Left cardiac atrium (tissue), 4 donors: ENCODE measurements around the gene MTCH2. TPM values are rescaled to one million over a fixed set of nuclear protein-coding genes. Genes with fewer than 3 reads are reported as not detected.
"Not testable (repeated sequence)": the region's sequence is repeated elsewhere in the genome, so short reads cannot be mapped to it uniquely, and the experiment has no call there.

ENCODE experiments used
- ATAC-seq, 2 donors: fragments of 200-7000 bp; cut with Tn5 transposase; one replicate each; pipeline ENCODE4 v1.9.1; 2020; ENCODE audit warnings: mild to moderate bottlenecking in 2 of 2, moderate library complexity in 2 of 2
- DNase-seq: peaks from one replicate; pipeline ENCODE4 v3.0.0-alpha.2; 2020
- intact Hi-C, 2 donors: fragments of 100-400 bp; cut with DNase I; formaldehyde crosslinking; loops; one replicate each; pipeline versions ENCODE4 v1.14.1 to v1.15.1; 2022 to 2023
- total RNA-seq, 2 donors: library from RNA; stranded (reverse); fragmentation: NEBNext Ultra II Directional; extraction: Animal tissue kit (Norgen Biotek cat#: 25700); gene quantifications; one replicate each; pipeline ENCODE4 v1.2.1, GENCODE V29; 2021
- donor health status: DM: no; HTN: yes; CAD: no.
- donor health status: DM: no; HTN: yes; CAD: no; lungs with severe emphysema.
- donor health status: DM: yes; HTN: yes; CAD: no.
- donor health status: Dilated cardiomyopathy.

The MTCH2 gene
- total RNA-seq, 2 donors from 2014 or later: 82.8 to 92.8 TPM

DNA sequence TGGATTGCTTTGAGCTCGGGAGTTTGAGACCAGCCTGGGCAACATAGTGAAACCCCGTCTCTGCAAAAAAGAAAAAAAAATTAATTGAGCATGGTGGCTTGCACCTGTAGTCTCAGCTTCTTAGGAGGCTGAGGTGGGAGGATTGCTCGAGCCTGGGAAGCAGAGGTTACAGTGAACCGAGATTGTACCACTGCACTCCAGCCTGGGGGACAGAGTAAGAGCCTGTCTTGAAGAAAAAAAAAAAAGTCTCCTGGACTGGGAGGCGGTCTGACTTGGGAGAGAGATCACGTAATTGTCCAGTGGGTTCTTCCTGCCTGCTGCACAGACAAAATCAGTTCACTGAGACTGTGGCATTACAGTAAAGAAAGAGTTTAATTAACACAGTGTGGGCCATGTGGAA is 3.1 kb upstream of the MTCH2 start:
- intact Hi-C loops: no loop called here
- DNase-seq (no peak), ATAC-seq (no peak)

DNA sequence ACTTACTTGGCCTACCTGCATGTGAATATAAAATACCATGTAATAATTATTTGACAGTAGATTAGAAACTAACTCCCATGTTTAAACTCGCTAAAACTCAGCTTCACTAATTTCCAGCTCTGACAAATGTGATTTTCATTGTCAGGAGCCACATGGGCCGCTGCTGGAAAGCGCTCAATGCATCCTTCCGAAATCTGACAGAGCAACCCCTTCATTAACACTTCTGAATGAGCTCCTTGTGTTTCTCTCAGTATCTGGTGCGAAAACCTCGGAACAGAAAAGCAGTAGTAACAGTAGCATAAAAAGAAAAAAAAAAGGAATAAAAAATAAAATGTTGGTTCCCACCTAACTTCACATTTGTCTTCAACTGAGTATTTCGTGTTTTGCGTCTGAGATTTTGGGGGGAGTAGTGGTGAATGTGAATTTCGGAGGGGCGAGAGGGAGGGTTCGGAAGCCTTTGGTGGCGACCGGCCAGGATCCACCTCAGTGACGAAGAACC is 710 bp downstream of the MTCH2 start:
- DNase-seq: no peak
- intact Hi-C loops: no loop called here
- no peak for ATAC-seq

DNA sequence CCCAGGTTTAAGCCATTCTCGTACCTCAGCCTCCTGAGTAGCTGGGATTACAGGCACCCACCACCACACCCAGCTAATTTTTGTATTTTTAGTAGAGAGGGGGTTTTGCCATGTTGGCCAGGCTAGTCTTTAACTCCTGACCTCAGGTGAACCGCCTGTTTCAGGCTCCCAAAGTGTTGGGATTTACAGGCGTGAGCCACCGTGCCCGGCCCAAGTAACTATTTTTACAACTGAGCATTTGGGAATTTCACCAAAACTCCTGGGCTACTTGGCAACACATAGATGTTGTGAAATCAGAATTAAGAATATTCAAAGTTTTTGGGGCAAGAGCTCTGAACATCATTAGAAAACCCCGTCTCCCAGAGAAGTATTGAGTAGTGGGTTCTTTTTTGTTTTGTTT is 1.9 kb downstream of the MTCH2 start:
- ATAC-seq, intact Hi-C loops, DNase-seq: not testable (repeated sequence)

DNA sequence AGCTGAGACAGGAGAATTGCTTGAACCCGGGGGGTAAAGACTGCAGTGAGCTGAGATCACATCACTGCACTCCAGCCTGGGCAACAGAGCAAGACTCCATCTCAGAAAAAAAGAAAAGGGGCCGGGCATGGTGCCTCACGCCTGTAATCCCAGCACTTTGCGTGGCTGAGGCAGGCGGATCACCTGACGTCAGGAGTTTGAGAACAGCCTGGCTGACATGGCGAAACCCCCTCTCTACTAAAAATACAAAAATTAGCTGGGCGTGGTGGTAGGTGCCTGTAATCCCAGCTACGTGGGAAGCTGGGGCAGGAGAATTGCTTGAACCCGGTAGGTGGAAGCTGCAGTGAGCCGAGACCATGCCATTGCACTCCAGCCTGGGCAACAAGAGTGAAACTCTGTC is 6.0 kb downstream of the MTCH2 start:
- intact Hi-C loops: loop anchor here in 1 of 2 donors (5.0 kb wide), 1 partner anchor 76 kb away; no protein-coding TSS in a partner anchor
- DNase-seq, ATAC-seq: not testable (repeated sequence)

DNA sequence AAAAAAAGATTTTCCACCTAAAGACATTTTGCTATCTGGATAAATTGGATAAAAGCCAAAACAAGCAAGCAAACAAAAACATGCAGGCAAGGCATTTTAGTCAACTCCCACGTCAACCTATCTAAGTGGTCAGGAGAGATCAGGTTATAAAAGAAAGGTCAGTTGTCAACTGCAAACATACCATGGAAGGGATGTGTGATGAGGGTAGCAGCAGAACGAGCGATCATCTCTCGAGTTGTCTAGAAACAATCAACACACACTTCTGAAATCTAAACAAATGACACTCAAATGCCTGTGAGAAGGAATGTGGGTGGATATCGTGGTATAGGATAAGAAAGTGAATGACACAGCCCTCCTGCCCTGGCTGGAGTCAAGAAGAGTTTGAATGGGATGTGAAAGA is 10.9 kb downstream of the MTCH2 start:
- intact Hi-C loops: no loop called here
- ATAC-seq: no peak
- no peak for DNase-seq

DNA sequence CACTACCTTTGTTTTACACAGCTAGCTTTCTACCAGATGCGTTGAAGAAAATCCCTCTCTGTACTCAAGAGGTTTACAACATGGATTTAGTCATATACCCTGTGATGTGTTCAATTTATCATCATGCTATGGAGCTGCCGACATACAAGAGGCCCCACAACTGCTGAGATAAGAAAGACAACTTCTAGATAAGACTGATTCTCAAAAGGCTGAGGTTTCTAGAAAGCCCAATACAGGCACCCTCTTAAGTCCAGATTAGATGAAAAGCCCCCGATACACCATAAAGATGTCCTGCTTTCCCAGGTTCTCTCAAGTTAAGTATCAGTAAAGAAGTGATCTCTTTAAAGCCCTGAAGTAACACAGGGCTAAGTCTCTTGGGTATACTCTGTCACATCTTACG is 14.3 kb downstream of the MTCH2 start:
- ATAC-seq (no peak), DNase-seq (no peak)
- intact Hi-C loops: no loop called here

DNA sequence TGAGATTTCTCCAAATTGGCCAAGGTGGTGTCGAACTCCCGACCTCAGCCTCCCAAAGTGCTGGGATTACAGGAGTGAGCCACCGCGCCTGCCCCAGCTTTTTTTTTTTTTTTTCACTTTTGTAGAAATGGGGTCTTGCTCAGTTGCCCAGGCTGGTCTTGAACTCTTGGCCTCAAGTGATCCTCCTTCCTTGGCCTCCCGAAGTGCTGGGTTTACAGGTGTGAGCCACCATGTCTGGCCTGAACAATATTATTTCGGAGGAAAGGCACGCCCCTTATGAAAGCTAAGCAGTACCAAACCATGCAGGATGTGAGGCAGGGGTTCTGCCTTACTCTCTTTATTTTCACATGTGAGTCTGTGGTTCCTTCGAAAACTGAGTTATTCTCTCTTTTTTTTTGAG is 16.1 kb downstream of the MTCH2 start:
- no peak for DNase-seq
- ATAC-seq: no peak
- intact Hi-C loops: no loop called here

DNA sequence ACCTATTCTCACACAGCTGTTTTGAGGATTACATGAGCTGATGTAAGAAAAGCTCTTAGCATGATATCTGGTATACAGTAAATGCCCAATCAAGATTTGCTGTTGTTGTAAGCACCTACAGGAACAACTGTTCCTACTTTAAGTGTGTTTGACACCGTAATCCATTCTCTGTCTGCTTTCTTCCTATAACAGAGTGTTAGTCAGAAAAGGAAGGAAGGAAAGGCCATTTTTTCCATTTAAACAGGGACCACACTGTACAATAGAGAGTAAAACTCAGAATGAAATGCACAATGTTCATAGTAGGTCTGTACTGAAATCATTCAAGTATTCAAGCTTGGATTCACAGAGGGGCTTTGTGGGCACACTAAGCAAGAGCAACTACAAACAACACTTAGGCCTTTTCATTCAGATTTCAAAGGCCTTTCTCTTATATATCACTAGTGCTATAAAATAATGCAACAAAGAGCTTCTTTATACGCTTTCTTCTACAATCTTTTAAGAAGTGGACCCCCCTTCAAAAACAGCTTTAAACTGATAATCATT is 21.5 kb downstream of the MTCH2 start:
- no peak for ATAC-seq
- intact Hi-C loops: no loop called here

DNA sequence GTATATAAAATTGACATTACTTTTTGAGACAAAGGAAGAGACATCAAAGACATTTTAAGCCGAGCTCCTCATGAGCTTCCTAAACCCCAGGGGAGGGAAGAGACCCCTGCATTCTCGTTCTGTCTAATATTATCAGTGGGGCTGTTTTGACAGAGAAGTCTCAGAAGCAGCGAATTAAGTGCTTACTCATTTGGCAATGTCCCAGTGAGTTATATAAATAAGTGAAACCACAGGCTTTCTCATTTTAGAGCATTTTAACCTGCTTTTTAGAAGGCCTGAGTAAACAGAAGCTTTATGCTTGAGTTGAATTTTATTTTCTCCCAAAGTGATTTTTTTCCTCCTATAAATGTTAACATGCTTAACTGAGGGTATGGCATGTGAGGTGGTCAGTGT is 24.9 kb downstream of the MTCH2 start:
- intact Hi-C loops: loop anchor here in 1 of 2 donors (10.0 kb wide), 1 partner anchor 243 kb away; the partner anchor contains the start of gene SPI1
- DNase-seq (no peak), ATAC-seq (peak in 1 of 2 donors; percentile 24)

More for the DNA sequence above, 21.5 kb downstream of the MTCH2 start:
- no peak for DNase-seq

DNA sequence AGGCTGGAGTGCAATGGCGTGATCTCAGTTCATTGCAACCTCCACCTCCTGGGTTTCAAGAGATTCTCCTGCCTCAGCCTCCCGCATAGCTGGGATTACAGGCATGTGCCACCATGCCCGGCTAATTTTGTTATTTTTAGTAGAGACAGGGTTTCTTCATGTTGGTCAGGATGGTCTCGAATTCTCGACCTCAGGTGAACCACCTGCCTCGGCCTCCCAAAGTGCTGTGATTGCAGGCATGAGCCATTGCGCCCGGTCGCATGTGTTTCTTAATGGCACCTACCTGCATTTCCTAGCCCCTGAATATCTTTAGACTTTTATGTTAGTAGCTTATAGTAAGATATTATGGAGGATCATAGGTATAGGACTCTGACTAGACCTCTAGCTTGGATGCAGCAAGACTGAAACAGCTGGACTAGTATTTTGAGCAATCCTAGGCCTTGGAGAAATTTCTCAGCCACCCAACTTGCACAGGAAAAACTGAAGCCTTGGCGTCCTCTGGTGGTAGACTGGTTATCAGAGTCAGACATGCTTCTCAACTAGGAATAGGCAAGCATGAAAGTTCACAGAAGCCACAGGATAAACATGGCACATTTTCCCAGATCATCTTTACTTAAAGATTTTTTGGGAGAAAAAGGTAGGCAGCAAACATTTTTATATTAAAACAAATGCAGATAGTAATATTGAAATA is 25.5 kb downstream of the MTCH2 start:
- peak; percentile 36 for DNase-seq
- intact Hi-C loops: loop anchor here in 1 of 2 donors (10.0 kb wide), 1 partner anchor 242 kb away; the partner anchor contains the start of gene SPI1
- ATAC-seq: peak; percentile 81 to 88

DNA sequence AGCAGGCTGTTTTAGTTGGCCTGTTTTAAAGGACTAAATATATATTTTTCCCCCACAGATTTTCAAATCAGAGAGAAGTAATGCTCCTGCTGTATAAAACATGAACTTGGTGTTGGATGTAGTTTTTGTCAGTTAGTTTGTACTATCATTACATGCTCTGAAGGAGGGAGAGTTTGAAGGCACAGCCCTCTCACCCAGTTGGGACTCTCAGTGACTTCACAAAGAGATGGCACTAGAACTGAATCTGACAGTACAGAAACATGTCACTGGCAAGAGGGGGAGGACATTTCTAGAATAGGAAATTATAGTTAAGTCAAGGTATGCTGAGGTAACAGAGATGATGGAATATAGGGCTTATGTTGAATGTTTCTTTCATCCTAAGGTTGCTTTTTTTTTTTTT is 27.1 kb downstream of the MTCH2 start:
- no peak for ATAC-seq
- DNase-seq: no peak
- intact Hi-C loops: loop anchor here in 1 of 2 donors (10.0 kb wide), 1 partner anchor 240 kb away; the partner anchor contains the start of gene SPI1

DNA sequence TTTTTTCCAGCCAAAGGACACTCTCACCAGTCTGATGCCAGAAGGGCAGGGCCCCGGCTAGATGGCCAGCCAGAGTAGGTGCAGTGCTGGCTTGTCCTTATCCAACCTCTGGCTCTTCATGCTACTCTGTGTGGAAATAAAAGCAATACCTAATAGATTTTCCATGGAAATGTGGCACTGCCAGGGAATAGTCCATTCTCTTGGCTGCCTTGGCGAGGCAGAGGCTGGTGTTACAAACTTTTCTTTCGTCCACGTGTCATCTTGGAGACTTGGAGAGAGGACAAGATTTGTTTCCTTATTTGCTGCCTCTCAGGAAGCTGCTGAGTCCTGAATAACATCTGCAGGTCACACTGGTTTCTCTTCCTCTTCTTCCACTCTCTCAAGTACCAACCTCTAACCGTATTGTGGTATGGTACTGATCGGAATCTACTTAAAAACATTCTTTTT is 31.0 kb downstream of the MTCH2 start:
- no peak for DNase-seq
- intact Hi-C loops: loop anchor here in 1 of 2 donors (10.0 kb wide), 1 partner anchor 237 kb away; the partner anchor contains the start of gene SPI1
- peak; percentile 8 to 23 for ATAC-seq

DNA sequence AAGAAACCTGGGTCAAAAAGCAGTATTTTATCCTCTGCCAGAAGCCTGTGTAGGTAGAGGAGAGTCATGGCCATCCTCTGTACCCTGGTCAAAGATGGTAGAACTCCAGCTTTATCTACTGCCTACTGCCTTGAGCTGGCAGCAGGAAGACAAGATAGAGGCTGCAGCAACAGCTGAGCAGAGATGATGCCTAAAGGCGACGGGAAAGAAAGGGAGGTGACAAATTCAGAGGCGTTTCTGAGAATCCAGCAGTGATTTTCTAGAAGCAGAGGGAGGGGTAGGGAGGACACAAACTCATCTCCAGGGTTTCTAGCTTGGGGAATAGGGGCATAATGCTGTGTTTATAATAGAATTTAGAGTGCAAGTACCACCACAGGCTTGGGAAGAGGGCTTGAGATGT is 32.7 kb downstream of the MTCH2 start:
- DNase-seq (no peak), ATAC-seq (no peak)
- intact Hi-C loops: loop anchor here in 1 of 2 donors (10.0 kb wide), 1 partner anchor 235 kb away; the partner anchor contains the start of gene SPI1

DNA sequence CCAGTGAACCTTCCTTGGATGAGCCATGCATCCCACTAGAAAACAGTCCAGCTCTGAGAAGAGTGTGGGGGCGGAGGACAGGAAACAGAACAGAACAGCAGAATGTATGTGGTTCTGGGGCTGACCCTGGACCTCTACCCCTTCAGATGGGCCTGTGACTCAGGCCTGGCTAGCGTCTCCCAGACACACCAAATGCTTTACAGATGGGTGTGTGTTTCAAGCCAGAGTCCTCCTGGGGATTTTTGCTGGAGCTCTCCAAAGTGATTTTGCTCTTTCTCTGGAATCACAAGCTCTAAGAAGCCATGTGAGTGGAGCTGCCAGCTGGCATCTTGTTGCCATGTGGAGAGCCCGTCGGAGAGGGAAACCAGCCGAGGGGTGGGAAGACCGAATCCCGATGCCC is 35.0 kb downstream of the MTCH2 start:
- DNase-seq: no peak
- intact Hi-C loops: no loop called here

DNA sequence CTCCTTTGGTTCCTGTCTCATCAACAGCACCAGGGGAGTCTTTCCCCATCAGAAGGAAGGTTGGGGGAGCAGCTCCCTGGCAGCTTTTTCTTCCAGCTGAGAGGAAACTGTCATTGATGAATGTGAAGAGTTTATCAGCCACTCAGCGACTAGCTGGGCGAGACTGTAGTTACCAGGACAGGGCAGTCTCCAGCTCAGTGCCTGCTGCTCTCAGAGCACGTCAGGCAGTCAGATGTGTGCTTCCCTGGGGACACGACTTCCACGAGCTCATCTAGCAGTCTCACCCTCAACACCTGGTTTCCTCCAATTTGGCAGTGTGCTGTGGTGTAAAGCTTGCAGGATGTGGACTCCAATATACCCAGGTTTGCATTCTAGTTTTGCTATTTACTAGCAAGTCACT is 35.6 kb downstream of the MTCH2 start:
- ATAC-seq (peak; percentile 71 to 75), DNase-seq (no peak)
- intact Hi-C loops: no loop called here

More for the DNA sequence above, 35.0 kb downstream of the MTCH2 start:
- peak; percentile 75 to 89 for ATAC-seq

DNA sequence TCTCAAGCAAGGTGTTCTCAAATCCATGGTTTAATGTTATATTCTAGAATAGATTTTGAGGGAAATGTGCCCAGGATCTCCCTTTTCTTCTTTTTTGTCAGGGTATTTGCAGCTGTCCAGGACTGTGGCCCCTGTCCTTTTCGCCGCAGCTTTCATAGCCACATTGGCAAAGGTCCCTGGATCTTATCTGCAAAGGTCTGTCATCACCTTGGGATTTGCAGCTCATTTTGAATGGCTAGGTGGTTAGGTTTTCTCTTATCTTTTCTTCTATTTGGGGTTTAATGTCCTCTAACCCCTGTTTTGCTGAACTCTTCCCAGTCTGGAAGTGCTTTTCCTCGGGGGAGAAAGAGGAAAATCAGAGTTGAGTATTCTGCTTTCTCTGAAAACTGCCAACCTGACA is 36.4 kb downstream of the MTCH2 start:
- intact Hi-C loops: no loop called here
- ATAC-seq: peak in 1 of 2 donors; percentile 25
- no peak for DNase-seq

DNA sequence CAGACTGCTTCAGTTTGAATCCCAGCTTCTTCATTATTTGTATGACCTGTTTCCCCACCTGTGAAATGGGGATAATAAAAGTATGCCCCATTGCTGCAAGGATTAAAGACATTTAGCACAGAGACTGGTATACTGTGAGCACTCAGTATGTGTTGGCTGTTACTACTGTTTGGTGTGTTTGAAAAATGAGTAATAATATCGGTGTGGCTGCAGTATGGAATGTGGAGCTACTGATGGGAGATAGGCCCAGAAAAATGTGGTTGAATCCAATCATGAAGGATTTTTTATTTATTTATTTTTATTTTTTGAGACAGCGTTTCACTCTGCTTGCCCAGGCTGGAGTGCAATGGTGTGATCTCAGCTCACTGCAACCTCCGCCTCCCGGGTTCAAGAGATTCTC is 39.1 kb downstream of the MTCH2 start:
- DNase-seq (no peak), ATAC-seq (no peak)
- intact Hi-C loops: no loop called here

DNA sequence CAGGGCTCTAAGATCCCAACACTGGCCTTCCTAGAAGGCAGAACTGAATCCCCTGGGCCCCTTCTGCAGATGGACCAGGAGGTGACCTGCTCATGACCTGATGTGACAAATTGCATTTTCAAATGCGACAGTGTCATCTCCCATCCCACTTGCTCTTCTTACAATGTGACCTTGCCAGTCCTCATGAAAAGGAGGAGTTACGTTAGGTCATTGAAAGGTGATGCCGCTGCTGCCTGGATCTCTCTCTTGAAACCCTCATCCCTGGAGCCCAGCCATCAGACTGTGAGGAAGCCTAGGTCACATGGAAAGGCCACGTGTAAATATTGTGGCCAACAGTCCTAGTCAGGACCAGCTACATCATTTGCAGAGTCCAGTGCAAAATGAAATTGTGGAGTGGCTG is 42.5 kb downstream of the MTCH2 start:
- intact Hi-C loops: no loop called here
- ATAC-seq (no peak), DNase-seq (no peak)

DNA sequence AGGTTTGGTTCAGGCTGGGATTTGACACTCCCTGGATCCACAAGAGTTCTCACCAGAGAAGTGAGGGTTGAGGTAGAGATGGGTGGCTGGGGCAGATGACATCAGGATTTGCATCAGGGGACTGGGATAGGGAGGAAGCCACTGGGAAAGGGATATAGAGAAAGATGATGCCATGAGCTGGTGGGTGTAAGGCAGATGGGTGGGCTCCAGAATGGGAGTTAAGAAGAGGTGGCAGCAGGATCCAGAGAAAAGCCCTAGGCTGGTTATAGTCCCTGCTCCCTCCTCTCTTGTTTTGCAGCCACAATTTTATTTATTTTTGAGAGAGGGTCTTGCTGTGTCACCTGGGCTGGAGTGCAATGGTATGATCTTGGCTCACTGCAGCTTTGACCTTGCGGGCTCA is 46.4 kb downstream of the MTCH2 start:
- intact Hi-C loops: no loop called here
- no peak for DNase-seq
- ATAC-seq: no peak

DNA sequence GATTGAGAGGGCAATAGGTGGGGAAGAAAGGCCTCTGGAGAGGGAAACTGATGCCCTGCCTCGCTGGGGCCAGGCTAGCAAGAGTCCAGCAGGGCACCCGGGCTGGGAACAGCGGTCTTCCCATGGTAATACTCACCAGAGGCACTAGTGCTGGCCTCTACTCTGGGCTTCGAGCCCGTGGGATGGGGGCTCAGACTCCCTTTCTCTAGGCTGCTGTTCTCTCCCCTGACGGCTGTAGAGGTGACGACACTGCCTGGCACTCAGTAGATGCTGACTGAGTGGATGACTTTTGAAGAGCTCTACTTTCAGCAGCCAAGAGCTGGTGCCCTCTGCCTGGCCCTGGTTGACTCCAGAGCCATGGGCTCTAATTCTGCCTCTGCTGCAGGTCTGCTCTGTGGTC is 47.3 kb downstream of the MTCH2 start:
- intact Hi-C loops: no loop called here
- peak; percentile 80 to 86 for ATAC-seq
- DNase-seq: peak; percentile 34
